Astrocyte (in vitro differentiated cells and primary cell): ENCODE results near the gene SP140.

Experiments
- EZH2 ChIP-seq: IDR thresholded peaks from 2 replicates; pipeline ENCODE4 v1.6.1; 2012; ENCODE audit warnings: mild to moderate bottlenecking, low read length, inconsistent platforms; ENCODE audit not compliant: insufficient read depth
- TF ChIP-seq, protein P1 (sequence below): IDR thresholded peaks from 2 replicates; pipeline ENCODE4 v1.5.1; 2011; ENCODE audit warnings: low read depth, mild to moderate bottlenecking, inconsistent platforms, low read length, moderate library complexity; ENCODE audit not compliant: insufficient read depth

DNA sequence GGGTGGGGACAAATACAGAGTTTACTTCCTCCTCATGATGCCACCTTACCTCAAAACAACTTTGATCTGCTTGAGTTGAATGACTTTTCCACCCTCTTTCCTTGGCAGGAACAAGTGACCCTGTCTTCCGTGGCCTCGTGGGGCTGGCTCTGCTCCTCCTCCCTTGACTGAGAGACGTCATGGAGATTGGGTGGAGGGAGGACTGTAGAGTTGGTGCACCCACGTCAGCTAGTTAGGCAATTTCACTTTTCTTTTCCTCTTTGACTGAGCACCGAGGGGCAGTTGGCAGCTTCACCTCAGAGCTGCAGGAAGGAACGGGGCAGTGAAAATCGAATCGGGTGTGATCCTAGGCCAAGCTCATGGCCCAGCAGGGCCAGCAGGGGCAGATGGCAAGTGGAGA is at the start of gene SP140:
- TF ChIP-seq, protein P1, sequence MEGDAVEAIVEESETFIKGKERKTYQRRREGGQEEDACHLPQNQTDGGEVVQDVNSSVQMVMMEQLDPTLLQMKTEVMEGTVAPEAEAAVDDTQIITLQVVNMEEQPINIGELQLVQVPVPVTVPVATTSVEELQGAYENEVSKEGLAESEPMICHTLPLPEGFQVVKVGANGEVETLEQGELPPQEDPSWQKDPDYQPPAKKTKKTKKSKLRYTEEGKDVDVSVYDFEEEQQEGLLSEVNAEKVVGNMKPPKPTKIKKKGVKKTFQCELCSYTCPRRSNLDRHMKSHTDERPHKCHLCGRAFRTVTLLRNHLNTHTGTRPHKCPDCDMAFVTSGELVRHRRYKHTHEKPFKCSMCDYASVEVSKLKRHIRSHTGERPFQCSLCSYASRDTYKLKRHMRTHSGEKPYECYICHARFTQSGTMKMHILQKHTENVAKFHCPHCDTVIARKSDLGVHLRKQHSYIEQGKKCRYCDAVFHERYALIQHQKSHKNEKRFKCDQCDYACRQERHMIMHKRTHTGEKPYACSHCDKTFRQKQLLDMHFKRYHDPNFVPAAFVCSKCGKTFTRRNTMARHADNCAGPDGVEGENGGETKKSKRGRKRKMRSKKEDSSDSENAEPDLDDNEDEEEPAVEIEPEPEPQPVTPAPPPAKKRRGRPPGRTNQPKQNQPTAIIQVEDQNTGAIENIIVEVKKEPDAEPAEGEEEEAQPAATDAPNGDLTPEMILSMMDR = no peak
- TF ChIP-seq EZH2 = no peak
